A549 (cell line): ENCODE data around the gene CCDC54. TPM values are rescaled to one million over a fixed set of nuclear protein-coding genes. Genes with fewer than 3 reads are reported as not detected.

Experiments used
- ATAC-seq, 2 experiments: fragments of 200-7000 bp in 1 of 2; fragments of >200 bp in 1 of 2; cut with Nextera tagmentation in 1 of 2; cut with Tn5 transposase in 1 of 2; 3 replicates each; pipeline versions ENCODE4 v1.8.0 to v1.9.1; 2018 to 2020; ENCODE audit warnings: mild to moderate bottlenecking in 1 of 2, moderate library complexity in 1 of 2
- CTCF ChIA-PET: fragments of 300-600 bp; sonication (Branson Sonifier 250); formaldehyde crosslinking; extraction: SDS; loops from one replicate; lab custom pipeline; 2021; ENCODE audit warnings: antibody characterized with exemption, inconsistent platforms; lab: Yijun Ruan, JAX
- POLR2A ChIA-PET: fragments of 350-600 bp; formaldehyde crosslinking; extraction: SDS; loops from one replicate; lab custom pipeline; 2021; ENCODE audit warnings: antibody characterized with exemption, inconsistent platforms; lab: Yijun Ruan, JAX
- DNase-seq, 2 experiments: peaks; one replicate each; pipeline versions ENCODE4 v3.0.0 to v3.0.0-alpha.2; 2011 to 2016; ENCODE audit warnings: low read depth in 1 of 2, low spot score in 1 of 2
- FAIRE-seq: peaks from 2 replicates; lab custom pipeline; 2011; peaks lifted over from hg19 to GRCh38; lab: Jason Lieb, UNC
- H3K27ac ChIP-seq, 2 experiments: fragments of >200 bp; sonication (Bioruptor Twin); formaldehyde crosslinking; 3 replicates each; pipeline ENCODE4 v1.5.1; 2016 to 2017
- H3K4me1 ChIP-seq: fragments of >200 bp; sonication (Bioruptor Twin); formaldehyde crosslinking; 3 replicates; pipeline ENCODE4 v1.6.1; 2016
- H3K4me2 ChIP-seq: fragments of >200 bp; sonication (Bioruptor Twin); formaldehyde crosslinking; 3 replicates; pipeline ENCODE4 v1.6.1; 2016
- H3K4me3 ChIP-seq: fragments of >200 bp; sonication (Bioruptor Twin); formaldehyde crosslinking; 3 replicates; pipeline ENCODE4 v1.5.1; 2016
- H3K9me3 ChIP-seq: fragments of >200 bp; sonication (Bioruptor Twin); formaldehyde crosslinking; 3 replicates; pipeline ENCODE4 v1.6.1; 2016
- BHLHE40 ChIP-seq: IDR thresholded peaks from 2 replicates; pipeline ENCODE4 v1.6.1; 2012; ENCODE audit warnings: low read depth, low read length, inconsistent platforms
- CBX8 ChIP-seq: fragments of 200-600 bp; sonication (generic); IDR thresholded peaks from 2 replicates; pipeline ENCODE4 v1.6.1; 2016
- CEBPB ChIP-seq, 2 experiments: fragments of >200 bp in 1 of 2; sonication (Bioruptor Twin) in 1 of 2; formaldehyde crosslinking in 1 of 2; IDR thresholded peaks; 2 replicates each; pipeline ENCODE4 v1.6.1; 2012 to 2016
- CHD2 ChIP-seq: fragments of 150-350 bp; IDR thresholded peaks from 2 replicates; pipeline ENCODE4 v1.6.1; 2014; ENCODE audit warnings: low read length; ENCODE audit not compliant: partially characterized antibody
- EHF ChIP-seq: fragments of 250-450 bp; sonication (Bioruptor Pico); IDR thresholded peaks from 2 replicates; pipeline ENCODE4 v1.5.0; 2020; ENCODE audit warnings: mild to moderate bottlenecking
- EHMT2 ChIP-seq: fragments of 200-600 bp; sonication (generic); IDR thresholded peaks from 2 replicates; pipeline ENCODE4 v1.6.1; 2016; ENCODE audit warnings: antibody characterized with exemption, low read depth, mild to moderate bottlenecking, moderate library complexity
- ESRRA ChIP-seq: fragments of 150-350 bp; IDR thresholded peaks from 2 replicates; pipeline ENCODE4 v1.6.1; 2014; ENCODE audit warnings: mild to moderate bottlenecking, low read length, borderline replicate concordance
- FOXS1 ChIP-seq: fragments of 250-450 bp; sonication (Bioruptor Pico); IDR thresholded peaks from 2 replicates; pipeline ENCODE4 v1.5.0; 2020; ENCODE audit warnings: mild to moderate bottlenecking, moderate library complexity
- GATA3 ChIP-seq: IDR thresholded peaks from 2 replicates; pipeline ENCODE4 v1.6.1; 2012; ENCODE audit warnings: borderline replicate concordance
- HDAC2 ChIP-seq: fragments of 200-600 bp; sonication (generic); IDR thresholded peaks from 2 replicates; pipeline ENCODE4 v1.6.1; 2016
- HEYL ChIP-seq: fragments of 250-450 bp; sonication (Bioruptor Pico); IDR thresholded peaks from 2 replicates; pipeline ENCODE4 v1.8.0; 2021; ENCODE audit warnings: mild to moderate bottlenecking, moderate library complexity
- JUNB ChIP-seq: fragments of >200 bp; sonication (Bioruptor Twin); formaldehyde crosslinking; IDR thresholded peaks from 2 replicates; pipeline ENCODE4 v1.6.1; 2016
- NFE2L2 ChIP-seq: fragments of 150-350 bp; conservative IDR thresholded peaks from 2 replicates; pipeline ENCODE4 v1.6.1; 2014; ENCODE audit warnings: low read length
- NR3C1 ChIP-seq: fragments of >200 bp; sonication (Bioruptor Twin); formaldehyde crosslinking; IDR thresholded peaks from 3 replicates; pipeline ENCODE4 v1.6.1; 2017
- POLR2A ChIP-seq: IDR thresholded peaks from 2 replicates; pipeline ENCODE4 v1.6.1; 2012; ENCODE audit warnings: mild to moderate bottlenecking, low read length
- TFCP2L1 ChIP-seq: fragments of 250-450 bp; sonication (Bioruptor Pico); IDR thresholded peaks from 2 replicates; pipeline ENCODE4 v1.5.0; 2021; ENCODE audit warnings: mild to moderate bottlenecking
- WGBS: methylation state at CpG from one replicate; pipeline ENCODE4 v1.1.6; 2017; ENCODE audit errors: missing lambda C conversion rate; 5-methylcytosine and 5-hydroxymethylcytosine counted together
- polyA plus RNA-seq, 4 experiments: library from polyadenylated mRNA; depleted of rRNA in 3 of 4; stranded (reverse); fragments of >200 nt; fragmentation: RNase III in 1 of 4; extraction: RNeasy Plus Mini Kit Qiagen cat#74134 plus additional on column Dnase treatment in 1 of 4; gene quantifications; 2 replicates in 3 of 4; 3 replicates in 1 of 4; pipeline ENCODE4 v1.2.3, GENCODE V29; 2011 to 2017
- TF ChIP-seq, protein P1 (sequence below): fragments of 250-450 bp; sonication (Bioruptor Pico); IDR thresholded peaks from 2 replicates; pipeline ENCODE4 v1.5.0; 2020; ENCODE audit warnings: low read depth, mild to moderate bottlenecking, moderate library complexity
- TF ChIP-seq, protein P2 (sequence below): IDR thresholded peaks from 2 replicates; pipeline ENCODE4 v1.6.1; 2012
- TF ChIP-seq, protein P3 (sequence below): fragments of 200-600 bp; sonication (generic); IDR thresholded peaks from 2 replicates; pipeline ENCODE4 v1.6.1; 2016; ENCODE audit warnings: antibody characterized with exemption, mild to moderate bottlenecking, moderate library complexity
- TF ChIP-seq, protein P4 (sequence below): fragments of >200 bp; sonication (Bioruptor Twin); formaldehyde crosslinking; IDR thresholded peaks from 3 replicates; pipeline ENCODE4 v1.6.1; 2016

Gene CCDC54
- polyA plus RNA-seq, 2 of the 4 experiments (the other 2 are of a cell fraction): not detected

DNA sequence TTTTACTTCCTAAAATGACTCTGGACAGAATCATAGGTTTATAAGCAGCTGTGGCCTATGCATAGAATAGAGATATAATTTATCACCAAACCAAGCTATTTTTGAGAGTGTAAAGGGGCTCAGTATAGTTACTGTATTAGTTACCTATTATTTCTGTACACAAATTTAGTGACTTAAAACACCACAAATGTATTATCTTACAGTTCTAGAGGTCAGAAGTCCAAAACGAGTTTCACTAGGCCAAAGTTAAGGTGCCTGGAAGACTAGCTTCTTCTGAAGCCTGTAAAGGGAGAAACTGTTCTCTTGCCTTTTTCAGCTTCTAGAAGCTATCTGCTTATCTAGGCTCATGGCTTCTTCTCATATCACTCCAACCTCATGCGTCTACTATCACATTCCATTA lies 30.1 kb downstream of the CCDC54 start (continued):
- TF ChIP-seq, protein P1, sequence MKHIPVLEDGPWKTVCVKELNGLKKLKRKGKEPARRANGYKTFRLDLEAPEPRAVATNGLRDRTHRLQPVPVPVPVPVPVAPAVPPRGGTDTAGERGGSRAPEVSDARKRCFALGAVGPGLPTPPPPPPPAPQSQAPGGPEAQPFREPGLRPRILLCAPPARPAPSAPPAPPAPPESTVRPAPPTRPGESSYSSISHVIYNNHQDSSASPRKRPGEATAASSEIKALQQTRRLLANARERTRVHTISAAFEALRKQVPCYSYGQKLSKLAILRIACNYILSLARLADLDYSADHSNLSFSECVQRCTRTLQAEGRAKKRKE: no peak
- TF ChIP-seq CBX8 (no peak), JUNB (no peak), HDAC2 (no peak), FOXS1 (no peak), CHD2 (no peak), POLR2A (no peak), CEBPB (IDR thresholded peaks at IDR 0.05) (no peak), NR3C1 (no peak)

DNA sequence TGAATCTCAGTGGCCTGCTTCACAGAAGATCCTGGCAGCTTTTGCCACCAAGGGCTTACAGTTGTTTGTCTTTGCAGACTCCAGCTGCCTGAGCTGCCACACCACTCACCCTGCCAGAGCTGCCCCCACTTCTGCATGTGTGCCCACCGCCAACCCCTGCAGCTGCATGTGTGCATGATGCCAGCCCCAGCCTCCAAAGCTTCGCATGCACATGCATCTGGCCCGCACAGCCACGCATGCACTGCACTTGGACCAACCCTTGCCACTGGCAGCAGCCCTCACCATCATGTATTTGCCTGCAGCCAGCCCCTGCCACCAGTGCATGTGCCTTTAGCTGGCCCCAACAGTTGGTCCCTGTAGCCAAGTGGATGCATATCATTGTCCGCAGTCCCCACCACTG lies 31.3 kb downstream of the CCDC54 start:
- Histone ChIP-seq H3K4me1 (no peaks in the 10 kb centered on the region), H3K9me3 (peaks cover 6% of the 10 kb centered on the region; the same call in 1 of the 3 replicates), H3K4me2 (no peak overlapping the region), H3K27ac (no peak overlapping the region), H3K4me3 (no peak overlapping the region)
- ChIA-PET CTCF (interaction anchor here (1.2 to 3.7 kb wide), 3 partner anchors 12 to 21 kb away, joined by 6 to 18 read pairs (median 13); no protein-coding TSS in a partner anchor), POLR2A (no interaction called here)
- 86% methylated on average over 5 of the region's 5 CpGs for WGBS
- TF ChIP-seq EHMT2 (no peak), GATA3 (no peak), ESRRA (no peak), EHF (CRISPR knock-in tag) (no peak), HEYL (CRISPR knock-in tag) (no peak), FOXS1 (no peak)
- TF ChIP-seq, protein P2, sequence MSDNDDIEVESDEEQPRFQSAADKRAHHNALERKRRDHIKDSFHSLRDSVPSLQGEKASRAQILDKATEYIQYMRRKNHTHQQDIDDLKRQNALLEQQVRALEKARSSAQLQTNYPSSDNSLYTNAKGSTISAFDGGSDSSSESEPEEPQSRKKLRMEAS: no peak
- no peak for FAIRE-seq
- no peak for ATAC-seq
- no peak for DNase-seq

DNA sequence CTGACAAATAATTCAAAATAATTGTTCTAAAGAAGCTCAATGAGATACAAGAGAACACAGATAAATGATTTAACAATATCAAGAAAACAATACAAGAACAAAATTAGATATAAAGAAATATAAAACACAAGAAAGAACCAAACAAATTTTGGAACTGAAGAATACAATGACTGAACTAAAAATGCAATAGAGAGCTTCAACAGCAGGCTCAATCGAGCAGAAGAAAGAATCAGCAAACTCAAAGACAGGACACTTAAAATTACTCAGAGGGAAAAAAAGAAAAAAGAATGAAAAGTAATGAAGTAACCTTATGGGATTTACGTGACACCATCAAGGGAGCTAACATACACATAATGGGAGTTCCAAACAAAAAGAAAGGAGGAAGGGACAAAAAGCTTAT lies 32.1 kb downstream of the CCDC54 start:
- TF ChIP-seq, protein P2: no peak
- TF ChIP-seq BHLHE40 (no peak), NFE2L2 (no peak), CHD2 (no peak), TFCP2L1 (CRISPR knock-in tag) (no peak), GATA3 (no peak)
- TF ChIP-seq, protein P1: no peak
- TF ChIP-seq, protein P3, sequence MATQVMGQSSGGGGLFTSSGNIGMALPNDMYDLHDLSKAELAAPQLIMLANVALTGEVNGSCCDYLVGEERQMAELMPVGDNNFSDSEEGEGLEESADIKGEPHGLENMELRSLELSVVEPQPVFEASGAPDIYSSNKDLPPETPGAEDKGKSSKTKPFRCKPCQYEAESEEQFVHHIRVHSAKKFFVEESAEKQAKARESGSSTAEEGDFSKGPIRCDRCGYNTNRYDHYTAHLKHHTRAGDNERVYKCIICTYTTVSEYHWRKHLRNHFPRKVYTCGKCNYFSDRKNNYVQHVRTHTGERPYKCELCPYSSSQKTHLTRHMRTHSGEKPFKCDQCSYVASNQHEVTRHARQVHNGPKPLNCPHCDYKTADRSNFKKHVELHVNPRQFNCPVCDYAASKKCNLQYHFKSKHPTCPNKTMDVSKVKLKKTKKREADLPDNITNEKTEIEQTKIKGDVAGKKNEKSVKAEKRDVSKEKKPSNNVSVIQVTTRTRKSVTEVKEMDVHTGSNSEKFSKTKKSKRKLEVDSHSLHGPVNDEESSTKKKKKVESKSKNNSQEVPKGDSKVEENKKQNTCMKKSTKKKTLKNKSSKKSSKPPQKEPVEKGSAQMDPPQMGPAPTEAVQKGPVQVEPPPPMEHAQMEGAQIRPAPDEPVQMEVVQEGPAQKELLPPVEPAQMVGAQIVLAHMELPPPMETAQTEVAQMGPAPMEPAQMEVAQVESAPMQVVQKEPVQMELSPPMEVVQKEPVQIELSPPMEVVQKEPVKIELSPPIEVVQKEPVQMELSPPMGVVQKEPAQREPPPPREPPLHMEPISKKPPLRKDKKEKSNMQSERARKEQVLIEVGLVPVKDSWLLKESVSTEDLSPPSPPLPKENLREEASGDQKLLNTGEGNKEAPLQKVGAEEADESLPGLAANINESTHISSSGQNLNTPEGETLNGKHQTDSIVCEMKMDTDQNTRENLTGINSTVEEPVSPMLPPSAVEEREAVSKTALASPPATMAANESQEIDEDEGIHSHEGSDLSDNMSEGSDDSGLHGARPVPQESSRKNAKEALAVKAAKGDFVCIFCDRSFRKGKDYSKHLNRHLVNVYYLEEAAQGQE: no peak
- TF ChIP-seq, protein P4, sequence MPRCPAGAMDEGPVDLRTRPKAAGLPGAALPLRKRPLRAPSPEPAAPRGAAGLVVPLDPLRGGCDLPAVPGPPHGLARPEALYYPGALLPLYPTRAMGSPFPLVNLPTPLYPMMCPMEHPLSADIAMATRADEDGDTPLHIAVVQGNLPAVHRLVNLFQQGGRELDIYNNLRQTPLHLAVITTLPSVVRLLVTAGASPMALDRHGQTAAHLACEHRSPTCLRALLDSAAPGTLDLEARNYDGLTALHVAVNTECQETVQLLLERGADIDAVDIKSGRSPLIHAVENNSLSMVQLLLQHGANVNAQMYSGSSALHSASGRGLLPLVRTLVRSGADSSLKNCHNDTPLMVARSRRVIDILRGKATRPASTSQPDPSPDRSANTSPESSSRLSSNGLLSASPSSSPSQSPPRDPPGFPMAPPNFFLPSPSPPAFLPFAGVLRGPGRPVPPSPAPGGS: no peak
- POLR2A ChIA-PET: interaction anchor here (0.8 kb wide), 1 partner anchor 22 kb away, joined by 3 read pairs; no protein-coding TSS in a partner anchor
- Histone ChIP-seq H3K4me2 (no peak overlapping the region), H3K27ac (no peak overlapping the region), H3K4me1 (no peaks in the 10 kb centered on the region), H3K4me3 (no peak overlapping the region), H3K9me3 (peaks cover 6% of the 10 kb centered on the region; the same call in 1 of the 3 replicates)
- DNase-seq (no peak), FAIRE-seq (no peak), ATAC-seq (no peak)
- 14% methylated on average over 2 of the region's 2 CpGs for WGBS
- CTCF ChIA-PET: interaction anchor here (0.7 to 3.7 kb wide), 9 partner anchors 8 to 1080 kb away, joined by 3 to 18 read pairs (median 4); no protein-coding TSS in a partner anchor
